ENCODE results near the gene WWP2.

GRCh38 chr16:69917739-69918138, 155.6 kb downstream of the WWP2 start:
- TF ChIP-seq CTCF (IDR thresholded peaks at IDR 0.05; ENCODE audit: poor library complexity, severe bottlenecking): no peak
- TF ChIP-seq POLR2AphosphoS5 (IDR thresholded peaks at IDR 0.05): no peak
- no peak for TF ChIP-seq TAF1 (IDR thresholded peaks at IDR 0.05; ENCODE audit: low read depth)
